ENCODE data around the gene USP14. TPM values are rescaled to one million over a fixed set of nuclear protein-coding genes. Genes with fewer than 3 reads are reported as not detected.

USP14 gene
- total and polyA plus RNA-seq, 2 experiments from 2014 or later, result 18.4 to 59.5 TPM

- H3K4me1 ChIP-seq (ENCODE audit: low read depth), result peaks cover 7% of the 10 kb centered on the region
- H3K27ac ChIP-seq, result no peak overlapping the region
- no peak for DNase-seq (ENCODE audit: low read depth in 1 of 2, low spot score in 1 of 2)
- no peaks in the 10 kb centered on the region for H3K9me3 ChIP-seq (ENCODE audit: low read depth)
- peaks cover 55% of the 10 kb centered on the region for H3K36me3 ChIP-seq
- TF ChIP-seq CTCF (IDR thresholded peaks at IDR 0.05; ENCODE audit: low read depth, low read length), result no peak
- H3K27me3 ChIP-seq, result no peaks in the 10 kb centered on the region
- no peak overlapping the region for H3K4me3 ChIP-seq
These were observed 41.4 kb downstream of the USP14 start for GRCh38 chr18:199768-200167.

DNA sequence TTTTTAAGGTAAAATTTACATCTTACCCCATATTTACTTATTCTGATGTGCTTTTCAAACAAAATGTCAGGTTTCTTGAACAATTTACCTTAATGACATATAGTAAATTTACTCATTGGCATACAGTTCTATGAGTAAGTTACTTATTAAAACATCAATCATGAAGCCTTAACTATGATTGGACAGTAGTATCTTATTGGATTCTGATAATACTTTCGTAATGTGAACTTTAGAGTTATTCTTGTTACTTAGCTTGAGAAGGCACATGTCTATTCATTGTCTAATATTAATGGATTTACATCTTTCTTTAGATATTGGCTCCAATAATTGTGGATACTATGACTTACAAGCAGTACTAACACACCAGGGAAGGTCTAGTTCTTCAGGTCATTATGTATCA is 51.7 kb downstream of the USP14 start:
- H3K27ac ChIP-seq, result peak overlapping the region; percentile 55
- H3K27me3 ChIP-seq, result no peaks in the 10 kb centered on the region
- no peak for TF ChIP-seq CTCF (IDR thresholded peaks at IDR 0.05; ENCODE audit: low read depth, low read length)
- no peak for DNase-seq (ENCODE audit: low read depth in 1 of 2, low spot score in 1 of 2)
- no peak overlapping the region for H3K4me3 ChIP-seq
- H3K36me3 ChIP-seq, result peaks cover 60% of the 10 kb centered on the region
- no peaks in the 10 kb centered on the region for H3K9me3 ChIP-seq (ENCODE audit: low read depth)
- H3K4me1 ChIP-seq (ENCODE audit: low read depth), result no peaks in the 10 kb centered on the region

- peak overlapping the region; percentile 55 for H3K27ac ChIP-seq
- no peaks in the 10 kb centered on the region for H3K4me1 ChIP-seq (ENCODE audit: low read depth)
- H3K36me3 ChIP-seq, result peaks cover 62% of the 10 kb centered on the region
- H3K27me3 ChIP-seq, result no peaks in the 10 kb centered on the region
- DNase-seq (ENCODE audit: low read depth in 1 of 2, low spot score in 1 of 2), result no peak
- H3K9me3 ChIP-seq (ENCODE audit: low read depth), result no peaks in the 10 kb centered on the region
- no peak for TF ChIP-seq CTCF (IDR thresholded peaks at IDR 0.05; ENCODE audit: low read depth, low read length)
- H3K4me3 ChIP-seq, result no peak overlapping the region
These were observed 52.4 kb downstream of the USP14 start for GRCh38 chr18:210733-211132.

- Histone ChIP-seq H3K4me3 (no peak overlapping the region), H3K4me1 (ENCODE audit: low read depth) (no peaks in the 10 kb centered on the region), H3K27ac (peak overlapping the region; percentile 14), H3K36me3 (peaks cover 64% of the 10 kb centered on the region), H3K27me3 (no peaks in the 10 kb centered on the region), H3K9me3 (ENCODE audit: low read depth) (no peaks in the 10 kb centered on the region)
- no peak for TF ChIP-seq CTCF (IDR thresholded peaks at IDR 0.05; ENCODE audit: low read depth, low read length)
- DNase-seq (ENCODE audit: low read depth in 1 of 2, low spot score in 1 of 2), result no peak
These were observed 53.2 kb downstream of the USP14 start for GRCh38 chr18:211582-211981.

- no peaks in the 10 kb centered on the region for H3K4me1 ChIP-seq (ENCODE audit: low read depth)
- H3K27ac ChIP-seq, result no peak overlapping the region
- no peaks in the 10 kb centered on the region for H3K9me3 ChIP-seq (ENCODE audit: low read depth)
- no peak for TF ChIP-seq CTCF (IDR thresholded peaks at IDR 0.05; ENCODE audit: low read depth, low read length)
- no peaks in the 10 kb centered on the region for H3K27me3 ChIP-seq
- DNase-seq (ENCODE audit: low read depth in 1 of 2, low spot score in 1 of 2), result peak in 1 of 2 donors; percentile 9
- peaks cover 70% of the 10 kb centered on the region for H3K36me3 ChIP-seq
- no peak overlapping the region for H3K4me3 ChIP-seq
These were observed 54.4 kb downstream of the USP14 start for GRCh38 chr18:212780-213179.

- no peak for TF ChIP-seq CTCF (IDR thresholded peaks at IDR 0.05; ENCODE audit: low read depth, low read length)
- Histone ChIP-seq H3K9me3 (ENCODE audit: low read depth) (no peaks in the 10 kb centered on the region), H3K36me3 (peaks cover 77% of the 10 kb centered on the region), H3K4me1 (ENCODE audit: low read depth) (no peaks in the 10 kb centered on the region), H3K27me3 (no peaks in the 10 kb centered on the region), H3K4me3 (no peak overlapping the region), H3K27ac (peak overlapping the region; percentile 53)
- DNase-seq (ENCODE audit: low read depth in 1 of 2, low spot score in 1 of 2), result no peak
These were observed 55.1 kb downstream of the USP14 start for GRCh38 chr18:213505-213904.
